DMS53 treated with DMSO at 0.1 percent for 48 hours (cell line): Measurements from ENCODE around the gene MALSU1.
"Not testable (repeated sequence)": the region's sequence is repeated elsewhere in the genome, so short reads cannot be mapped to it uniquely, and the experiment has no call there.

Experiments used
- DNase-seq: peaks from one replicate; lab custom pipeline; 2025; ENCODE audit not compliant: unreplicated experiment; lab: John Stamatoyannopoulos, UW

MALSU1 gene

GRCh38 chr7:23285657-23286646, 13.2 kb upstream of the MALSU1 start:
- DNase-seq, result no peak

- DNase-seq, result no peak
These were observed 11.5 kb upstream of the MALSU1 start for GRCh38 chr7:23287612-23288011.

- no peak for DNase-seq
These were observed 8.1 kb upstream of the MALSU1 start for GRCh38 chr7:23290993-23291392.

GRCh38 chr7:23291957-23292560, 7.1 kb upstream of the MALSU1 start:
- DNase-seq, result no peak

DNA sequence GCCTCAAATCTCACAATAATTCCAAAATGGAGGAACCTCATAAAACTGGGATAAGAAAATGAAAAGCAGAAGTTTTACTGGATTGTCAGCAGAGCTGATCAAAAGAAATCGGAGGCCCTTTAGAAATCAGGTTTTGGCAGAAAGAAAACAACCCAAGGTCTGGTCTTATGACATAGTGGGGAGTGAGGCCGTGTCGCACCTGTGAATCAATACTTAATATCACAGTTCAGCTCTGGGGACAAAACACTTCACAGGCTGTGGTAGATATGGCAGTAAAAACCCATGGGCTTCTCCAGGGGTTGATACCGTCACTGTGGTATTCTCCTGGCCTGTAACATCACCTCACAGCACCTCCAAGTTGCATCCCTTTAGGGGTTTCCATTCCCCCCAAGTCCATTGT, 6.5 kb upstream of the MALSU1 start:
- DNase-seq, result no peak

- no peak for DNase-seq
These were observed 5.6 kb upstream of the MALSU1 start for GRCh38 chr7:23293500-23294073.

DNA sequence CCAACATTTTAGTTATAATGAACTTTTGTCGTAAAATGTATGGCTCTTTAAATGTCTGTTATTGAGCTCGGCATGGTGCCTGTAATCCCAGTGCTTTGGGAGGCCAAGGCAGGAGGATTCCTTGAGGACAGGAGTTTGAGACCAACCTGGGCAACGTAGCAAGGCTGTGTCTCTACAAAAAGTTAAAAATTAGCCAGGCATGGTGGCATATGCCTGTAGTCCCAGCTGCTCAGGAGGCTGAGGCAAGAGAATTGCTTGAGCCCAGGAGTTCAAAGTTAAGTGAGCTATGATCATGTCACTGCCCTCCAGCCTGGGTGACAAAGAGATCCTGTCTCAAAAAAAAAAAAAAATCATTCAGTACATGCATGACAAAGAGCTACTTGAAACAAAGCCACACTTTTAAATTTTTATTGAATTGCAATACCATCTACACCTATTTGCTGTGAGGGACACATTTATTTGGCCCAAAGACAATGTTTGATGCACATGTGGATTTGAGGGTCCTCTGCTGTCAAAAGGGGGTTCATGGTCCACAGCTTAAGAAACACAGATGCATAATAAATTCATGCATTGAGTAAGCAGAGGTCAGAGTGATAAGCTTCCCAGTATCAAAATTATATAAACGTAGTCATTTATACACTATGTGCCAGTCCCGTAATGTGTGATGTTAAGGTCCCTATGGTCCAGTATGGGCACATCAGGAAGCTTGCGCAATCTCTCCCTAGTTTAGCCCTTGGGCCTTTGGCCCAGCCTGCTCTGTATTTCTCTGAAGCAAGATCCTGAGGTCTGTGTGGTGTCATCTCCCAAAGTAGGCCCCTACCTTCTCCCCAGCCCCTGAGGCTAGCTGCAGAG, 4.4 kb upstream of the MALSU1 start:
- no peak for DNase-seq

DNA sequence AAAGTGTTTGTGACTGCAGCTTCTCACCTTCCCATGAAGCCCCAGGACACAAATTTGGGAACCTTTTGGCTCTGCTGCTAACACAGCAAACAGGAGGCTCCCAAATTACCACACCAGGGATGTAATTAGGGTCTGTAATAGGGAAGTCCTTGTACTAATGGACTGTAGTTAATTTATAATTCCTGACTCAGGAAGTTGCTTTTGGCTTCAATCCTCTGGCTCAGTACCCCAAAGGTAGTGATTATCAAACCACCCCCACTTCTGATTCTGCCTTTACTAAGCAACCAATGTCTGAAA, 3.8 kb upstream of the MALSU1 start:
- no peak for DNase-seq

GRCh38 chr7:23298141-23298881, 828 bp upstream of the MALSU1 start:
- DNase-seq, result no peak

DNA sequence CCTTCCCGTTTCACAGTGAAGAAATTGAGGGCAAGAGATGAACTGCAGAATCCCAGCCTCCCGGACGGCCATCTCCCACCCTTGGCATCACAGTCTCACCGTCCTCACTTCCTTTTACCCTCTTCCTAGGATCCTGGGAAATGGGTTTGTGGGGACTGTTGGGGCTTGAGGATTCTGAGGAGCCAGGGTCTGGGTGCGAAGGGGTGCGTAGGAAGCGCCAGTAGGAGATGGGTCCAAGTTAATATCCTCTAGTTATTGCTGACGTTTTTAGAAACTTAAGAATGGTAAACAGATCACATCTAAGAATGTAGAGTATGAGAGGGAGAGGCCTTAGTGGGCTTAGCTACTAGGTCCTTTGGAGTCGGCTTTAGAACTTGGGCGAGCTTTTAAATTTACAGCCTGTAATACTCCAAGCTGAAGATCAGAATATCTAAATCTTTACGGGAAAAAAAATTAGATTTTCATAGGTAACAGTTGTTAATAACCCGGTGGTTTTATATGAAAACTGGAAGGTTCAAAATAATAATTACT, 696 bp downstream of the MALSU1 start:
- DNase-seq, result no peak

DNA sequence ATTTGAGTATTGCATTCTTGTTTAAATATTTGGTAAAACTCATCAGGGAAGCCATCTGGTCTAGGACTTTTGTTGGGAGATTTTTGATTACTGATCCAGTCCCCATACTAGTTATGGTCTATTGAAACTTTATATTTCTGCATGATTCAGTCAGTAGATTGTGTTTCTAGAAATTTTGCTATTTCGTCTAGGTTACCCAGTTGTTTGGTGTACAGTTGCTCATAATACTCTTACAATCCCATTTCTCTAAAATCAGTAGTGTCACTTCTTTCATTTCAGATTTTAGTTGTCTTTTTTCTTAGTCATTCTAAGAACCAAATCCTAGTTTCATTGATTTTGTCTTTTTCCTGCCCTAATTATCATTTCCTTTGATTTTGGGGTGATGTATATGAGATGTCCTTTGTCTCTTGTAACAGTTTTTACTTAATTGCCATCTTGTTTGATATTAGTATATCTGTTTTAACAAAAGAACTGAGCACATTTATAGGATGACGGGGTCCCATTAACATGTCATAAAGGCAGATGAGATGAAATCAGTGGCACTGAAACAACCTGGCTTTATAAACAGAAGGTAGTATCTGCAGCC, 7.9 kb downstream of the MALSU1 start:
- DNase-seq, result no peak

GRCh38 chr7:23308754-23309153, 9.6 kb downstream of the MALSU1 start:
- DNase-seq, result no peak

DNA sequence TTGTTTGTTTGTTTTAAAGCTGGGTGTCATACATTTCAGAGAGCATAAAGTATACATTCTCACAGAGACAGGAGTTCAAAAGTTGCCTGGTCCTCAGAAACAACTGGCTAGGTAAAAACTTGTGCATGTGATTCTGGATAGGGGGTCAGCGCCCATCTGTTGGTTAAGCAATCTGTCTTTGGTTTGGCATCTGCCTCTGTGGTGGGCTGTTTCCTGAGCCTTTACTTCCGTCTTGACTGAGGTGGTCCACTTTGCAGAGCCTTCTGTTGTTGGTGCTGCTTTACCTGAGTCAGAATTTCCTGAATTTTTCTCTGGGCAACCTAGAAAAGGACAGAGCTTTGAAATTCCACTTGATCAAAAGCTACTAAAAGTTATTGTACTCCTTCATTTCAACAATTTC, 13.0 kb downstream of the MALSU1 start:
- DNase-seq, result not testable (repeated sequence)

DNA sequence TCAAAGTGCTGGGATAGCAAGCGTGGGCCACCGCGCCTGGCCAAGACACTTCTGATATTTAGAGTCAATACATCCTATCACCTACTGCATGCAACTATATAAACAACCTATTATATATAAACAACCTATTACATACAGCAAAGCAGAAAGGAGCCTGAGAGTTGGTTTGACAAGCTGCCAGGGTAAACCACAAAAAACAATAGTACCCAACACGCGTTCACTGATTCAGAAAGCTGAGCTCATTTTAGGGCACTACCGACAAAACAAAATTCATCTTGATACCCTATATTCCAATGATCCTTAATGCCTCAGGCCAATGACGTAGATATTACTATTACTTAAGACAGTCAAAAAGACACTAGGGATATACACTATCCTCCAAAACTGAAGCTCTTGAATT, 16.2 kb downstream of the MALSU1 start:
- DNase-seq, result no peak

DNA sequence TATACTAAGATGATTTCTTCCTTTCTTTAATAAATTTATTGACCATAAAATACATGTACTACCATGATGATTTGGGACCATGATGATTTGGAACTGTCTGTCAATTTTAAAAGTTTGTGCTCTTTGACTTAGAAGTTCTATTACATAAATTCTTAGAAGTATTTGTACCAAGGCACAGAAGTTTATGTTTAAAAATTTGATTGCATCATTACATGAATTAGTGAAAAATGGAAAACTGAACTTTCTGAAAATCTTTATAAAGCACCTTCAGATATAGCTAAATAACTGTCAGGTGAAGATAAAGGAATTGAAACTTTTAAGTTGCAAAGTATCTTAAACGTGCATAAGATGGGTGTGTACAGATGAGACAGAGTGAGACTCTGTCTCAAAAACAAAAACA, 32.0 kb downstream of the MALSU1 start:
- no peak for DNase-seq

DNA sequence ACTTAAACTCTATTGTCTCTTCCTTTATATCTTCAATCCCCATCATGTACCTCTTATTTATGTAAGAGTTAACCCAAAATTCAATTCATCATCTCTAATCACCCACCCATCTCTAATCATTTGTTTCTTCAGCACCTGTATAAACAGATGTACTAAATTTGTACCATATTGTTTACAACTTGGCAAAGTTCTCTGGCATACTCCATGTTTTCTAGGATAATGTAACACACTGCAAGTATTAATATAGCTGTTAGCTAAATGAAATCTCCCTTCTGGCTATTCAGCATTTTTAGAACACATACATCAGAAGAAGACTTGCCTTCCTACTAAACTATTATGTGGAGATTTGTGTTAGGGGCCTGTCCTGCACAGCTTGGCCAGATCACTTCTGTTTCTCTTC, 33.1 kb downstream of the MALSU1 start:
- DNase-seq, result no peak

DNA sequence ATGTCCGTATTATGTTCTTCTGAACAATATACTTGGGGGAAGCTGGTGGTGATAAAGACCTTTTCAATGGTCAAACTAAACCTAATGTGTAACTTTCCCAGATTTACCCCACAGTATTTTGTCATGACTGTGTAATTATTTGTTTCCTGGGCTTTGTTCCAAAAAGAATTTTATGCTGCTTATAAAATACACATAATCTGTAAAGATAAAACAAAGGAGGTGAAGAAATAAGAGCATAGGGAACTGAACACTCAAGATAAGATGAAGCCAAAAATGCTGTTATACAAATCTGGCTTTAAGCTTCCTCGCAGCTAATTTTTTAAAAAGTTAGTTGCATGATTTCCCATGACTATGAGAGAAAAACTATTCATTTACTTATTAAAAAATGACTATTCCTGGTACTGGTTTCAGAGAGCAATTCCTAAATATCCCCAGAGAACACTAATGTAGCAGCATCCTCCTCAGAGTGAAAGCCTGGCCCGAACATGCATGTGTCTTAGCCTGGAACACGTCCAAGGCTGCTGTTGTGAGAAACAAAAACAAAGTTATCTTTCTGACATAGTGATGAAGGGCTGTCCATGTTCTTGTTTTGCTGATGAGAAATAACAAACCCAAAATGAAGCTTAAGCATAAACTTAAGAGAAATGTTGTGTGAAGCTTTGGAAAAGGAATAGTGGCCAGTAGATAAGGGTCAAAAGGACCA, 33.9 kb downstream of the MALSU1 start:
- DNase-seq, result no peak

GRCh38 chr7:23333671-23334246, 34.6 kb downstream of the MALSU1 start:
- DNase-seq, result no peak

DNA sequence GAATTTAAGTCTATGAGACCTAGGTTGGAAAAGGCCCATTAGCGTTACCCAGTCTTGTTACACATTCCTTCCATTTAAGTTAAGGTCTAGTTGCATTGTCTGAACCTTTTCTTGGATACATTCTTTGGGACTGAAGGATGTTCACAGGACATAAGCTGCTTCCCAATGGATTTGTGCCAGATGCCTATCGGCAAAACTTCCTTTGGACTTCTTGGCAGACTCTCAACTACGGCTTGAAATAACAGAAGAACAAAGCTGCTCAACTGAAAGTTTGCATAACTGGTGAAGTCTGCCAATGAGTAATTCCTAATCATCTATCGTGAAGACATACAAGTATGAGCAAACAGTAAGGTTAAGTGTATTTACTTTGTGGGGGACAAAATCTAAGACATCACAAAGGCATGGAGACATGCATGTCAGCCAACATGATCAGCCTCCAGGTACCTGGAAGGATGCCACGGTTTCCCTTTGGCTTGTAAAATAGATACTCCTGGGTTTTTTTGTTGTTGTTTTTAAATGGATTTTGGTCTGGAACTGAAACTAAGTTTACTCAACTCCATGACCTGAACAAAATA, 35.4 kb downstream of the MALSU1 start:
- peak; percentile 63 for DNase-seq
